PFSK-1 (cell line): ENCODE measurements around the gene ACSL5.

Source experiments
- POLR2AphosphoS5 ChIP-seq: IDR thresholded peaks from 2 replicates; pipeline ENCODE4 v1.6.1; 2012; ENCODE audit warnings: low read depth, mild to moderate bottlenecking, control low read depth, low read length, moderate library complexity
- TAF1 ChIP-seq: IDR thresholded peaks from 2 replicates; pipeline ENCODE4 v1.6.1; 2012; ENCODE audit warnings: low read length, control low read depth, borderline replicate concordance; ENCODE audit not compliant: insufficient read depth
- TF ChIP-seq, protein P1 (sequence below), 2 experiments: IDR thresholded peaks; 2 replicates each; pipeline versions ENCODE4 v1.6.1 to v1.8.0; 2011 to 2012; ENCODE audit warnings: low read depth in 2 of 2, low read length in 2 of 2, control low read depth in 1 of 2, inconsistent platforms in 1 of 2, mild to moderate bottlenecking in 1 of 2, moderate library complexity in 1 of 2; ENCODE audit not compliant: insufficient read depth in 1 of 2

DNA sequence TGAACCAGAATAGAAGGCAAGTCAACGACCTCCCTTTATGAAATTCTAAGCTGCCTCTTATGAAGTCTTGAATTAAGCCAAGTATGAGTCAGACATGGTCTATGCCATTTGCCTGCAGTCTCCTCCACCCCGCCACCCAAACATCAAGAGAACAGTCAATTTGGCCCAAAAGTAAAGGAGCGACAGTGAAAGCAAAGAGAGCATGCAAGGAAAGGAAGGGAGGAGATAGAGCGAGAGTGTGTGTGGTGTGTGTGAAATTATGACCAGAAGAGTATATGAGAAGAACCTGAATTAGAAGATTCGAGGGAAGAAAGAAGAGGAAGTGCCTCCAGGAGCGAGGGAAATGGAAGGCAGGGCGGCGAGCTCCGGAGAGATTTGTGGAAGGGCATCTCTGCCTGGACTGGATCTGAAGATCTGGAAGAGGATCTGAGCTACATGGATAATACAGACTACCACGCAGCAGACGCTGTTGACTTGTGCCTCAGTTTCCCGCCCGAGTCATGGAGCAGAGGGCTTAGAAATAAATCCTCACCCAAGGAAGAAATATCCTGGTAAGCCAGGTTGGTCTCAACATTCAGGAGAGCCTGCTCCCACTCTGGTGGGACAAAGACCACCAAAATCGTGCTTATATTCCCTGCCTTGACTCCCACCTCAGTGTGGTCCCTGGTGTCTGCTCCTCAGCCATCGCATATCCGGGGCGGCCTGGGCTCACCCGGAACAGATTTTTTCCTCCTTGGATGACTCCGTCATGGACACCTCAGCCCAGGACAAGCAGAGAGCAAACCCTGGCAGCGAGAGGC is 72.3 kb downstream of the ACSL5 start:
- TF ChIP-seq POLR2AphosphoS5: no peak
- TF ChIP-seq TAF1: no peak
- TF ChIP-seq, protein P1, sequence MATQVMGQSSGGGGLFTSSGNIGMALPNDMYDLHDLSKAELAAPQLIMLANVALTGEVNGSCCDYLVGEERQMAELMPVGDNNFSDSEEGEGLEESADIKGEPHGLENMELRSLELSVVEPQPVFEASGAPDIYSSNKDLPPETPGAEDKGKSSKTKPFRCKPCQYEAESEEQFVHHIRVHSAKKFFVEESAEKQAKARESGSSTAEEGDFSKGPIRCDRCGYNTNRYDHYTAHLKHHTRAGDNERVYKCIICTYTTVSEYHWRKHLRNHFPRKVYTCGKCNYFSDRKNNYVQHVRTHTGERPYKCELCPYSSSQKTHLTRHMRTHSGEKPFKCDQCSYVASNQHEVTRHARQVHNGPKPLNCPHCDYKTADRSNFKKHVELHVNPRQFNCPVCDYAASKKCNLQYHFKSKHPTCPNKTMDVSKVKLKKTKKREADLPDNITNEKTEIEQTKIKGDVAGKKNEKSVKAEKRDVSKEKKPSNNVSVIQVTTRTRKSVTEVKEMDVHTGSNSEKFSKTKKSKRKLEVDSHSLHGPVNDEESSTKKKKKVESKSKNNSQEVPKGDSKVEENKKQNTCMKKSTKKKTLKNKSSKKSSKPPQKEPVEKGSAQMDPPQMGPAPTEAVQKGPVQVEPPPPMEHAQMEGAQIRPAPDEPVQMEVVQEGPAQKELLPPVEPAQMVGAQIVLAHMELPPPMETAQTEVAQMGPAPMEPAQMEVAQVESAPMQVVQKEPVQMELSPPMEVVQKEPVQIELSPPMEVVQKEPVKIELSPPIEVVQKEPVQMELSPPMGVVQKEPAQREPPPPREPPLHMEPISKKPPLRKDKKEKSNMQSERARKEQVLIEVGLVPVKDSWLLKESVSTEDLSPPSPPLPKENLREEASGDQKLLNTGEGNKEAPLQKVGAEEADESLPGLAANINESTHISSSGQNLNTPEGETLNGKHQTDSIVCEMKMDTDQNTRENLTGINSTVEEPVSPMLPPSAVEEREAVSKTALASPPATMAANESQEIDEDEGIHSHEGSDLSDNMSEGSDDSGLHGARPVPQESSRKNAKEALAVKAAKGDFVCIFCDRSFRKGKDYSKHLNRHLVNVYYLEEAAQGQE (IDR thresholded peaks at IDR 0.05; ENCODE audit: insufficient read depth in 1 of 2, low read depth in 2 of 2, low read length in 2 of 2): no peak
